T47D (cell line): Measurements from ENCODE around the gene NBPF6.
"Not testable (repeated sequence)": the region's sequence is repeated elsewhere in the genome, so short reads cannot be mapped to it uniquely, and the experiment has no call there.

Source experiments
- DNase-seq, 2 experiments: peaks; one replicate each; pipeline versions ENCODE4 v3.0.0 to v3.0.0-alpha.2; 2011 to 2012; ENCODE audit warnings: low read depth in 1 of 2, low spot score in 1 of 2
- JUND ChIP-seq: IDR thresholded peaks from 2 replicates; pipeline ENCODE4 v1.6.1; 2012; ENCODE audit warnings: low read depth
- in situ Hi-C: cut with HindIII; loops from 2 replicates; pipeline ENCODE4 v1.10.0; 2016; ENCODE audit warnings: low sequenced_read_pairs, low pct_unique_long_range_greater_than_20kb

NBPF6 gene

GRCh38 chr1:108478429-108479015 lies 28.4 kb downstream of the NBPF6 start:
- DNase-seq: no peak
- no peak for TF ChIP-seq JUND
- in situ Hi-C loops: no loop called here

- in situ Hi-C loops: no loop called here
- no peak for TF ChIP-seq JUND
- no peak for DNase-seq
These were observed 32.6 kb downstream of the NBPF6 start for GRCh38 chr1:108482708-108483107.

GRCh38 chr1:108485990-108486389 lies 35.8 kb downstream of the NBPF6 start:
- in situ Hi-C loops, DNase-seq: not testable (repeated sequence)

GRCh38 chr1:108486707-108487106 lies 36.6 kb downstream of the NBPF6 start:
- in situ Hi-C loops, DNase-seq: not testable (repeated sequence)

- DNase-seq, in situ Hi-C loops: not testable (repeated sequence)
These were observed 44.9 kb downstream of the NBPF6 start for GRCh38 chr1:108495008-108495407.

- DNase-seq, in situ Hi-C loops: not testable (repeated sequence)
These were observed 46.7 kb downstream of the NBPF6 start for GRCh38 chr1:108496856-108497255.

- in situ Hi-C loops: no loop called here
- no peak for TF ChIP-seq JUND
- DNase-seq: no peak
These were observed 52.0 kb downstream of the NBPF6 start for GRCh38 chr1:108502138-108502537.

GRCh38 chr1:108502624-108503023 lies 52.5 kb downstream of the NBPF6 start:
- in situ Hi-C loops: no loop called here
- TF ChIP-seq JUND: no peak
- no peak for DNase-seq

GRCh38 chr1:108503062-108503733 lies 53.1 kb downstream of the NBPF6 start:
- in situ Hi-C loops: no loop called here
- TF ChIP-seq JUND: no peak
- peak in 1 of 2 experiments; percentile 50 for DNase-seq

GRCh38 chr1:108504447-108504846 lies 54.3 kb downstream of the NBPF6 start:
- in situ Hi-C loops: no loop called here
- TF ChIP-seq JUND: no peak
- DNase-seq: no peak

GRCh38 chr1:108505763-108506070 lies 55.6 kb downstream of the NBPF6 start:
- in situ Hi-C loops: no loop called here
- no peak for DNase-seq

GRCh38 chr1:108511764-108512163 lies 61.6 kb downstream of the NBPF6 start:
- DNase-seq: peak in 1 of 2 experiments; percentile 38
- in situ Hi-C loops: no loop called here
- TF ChIP-seq JUND: no peak

More at GRCh38 chr1:108505763-108506070, 55.6 kb downstream of the NBPF6 start:
- TF ChIP-seq JUND: no peak

- TF ChIP-seq JUND: no peak
- in situ Hi-C loops: no loop called here
- DNase-seq: peak in 1 of 2 experiments; percentile 47
These were observed 62.3 kb downstream of the NBPF6 start for GRCh38 chr1:108512239-108513043.
